Esophagus squamous epithelium (tissue), 5 donors: ENCODE measurements around the gene CABP1. TPM values are rescaled to one million over a fixed set of nuclear protein-coding genes. Genes with fewer than 3 reads are reported as not detected.
"Not testable (repeated sequence)": the region's sequence is repeated elsewhere in the genome, so short reads cannot be mapped to it uniquely, and the experiment has no call there.

ENCODE experiments used
- DNase-seq: peaks from one replicate; lab custom pipeline; 2025; lab: John Stamatoyannopoulos, UW
- H3K27ac ChIP-seq, 4 donors: fragments of 200-600 bp; sonication (generic); one replicate each; pipeline ENCODE4 v1.5.1; 2016 to 2019; ENCODE audit warnings: mild to moderate bottlenecking in 1 of 4
- H3K27me3 ChIP-seq, 4 donors: fragments of 200-600 bp; sonication (generic); 1 replicate in 3 of 4; 2 replicates in 1 of 4; pipeline versions ENCODE4 v1.5.1 to v1.6.0; 2017 to 2021; ENCODE audit warnings: antibody characterized with exemption in 1 of 4
- H3K36me3 ChIP-seq, 3 donors: fragments of 200-600 bp; sonication (generic); one replicate each; pipeline ENCODE4 v1.5.1; 2016 to 2019
- H3K4me1 ChIP-seq, 3 donors: fragments of 200-600 bp; sonication (generic); one replicate each; pipeline ENCODE4 v1.5.1; 2017 to 2019
- H3K4me3 ChIP-seq, 4 donors: fragments of 200-600 bp; sonication (generic); 1 replicate in 3 of 4; 2 replicates in 1 of 4; pipeline ENCODE4 v1.5.1; 2016 to 2019; ENCODE audit warnings: mild to moderate bottlenecking in 2 of 4, moderate library complexity in 1 of 4
- H3K9me3 ChIP-seq, 3 donors: fragments of 200-600 bp; sonication (generic); one replicate each; pipeline ENCODE4 v1.5.1; 2016 to 2019
- POLR2A ChIP-seq, 4 donors: fragments of 450-650 bp; IDR thresholded peaks; one replicate each; pipeline ENCODE4 v1.6.1; 2017; ENCODE audit warnings: antibody characterized with exemption in 4 of 4, mild to moderate bottlenecking in 4 of 4, moderate library complexity in 3 of 4
- WGBS, 2 donors: methylation state at CpG; one replicate each; pipeline ENCODE4 v1.1.5; 2018; 5-methylcytosine and 5-hydroxymethylcytosine counted together
- intact Hi-C: fragments of 100-400 bp; cut with DNase I; formaldehyde crosslinking; loops from one replicate; pipeline ENCODE4 v1.15.0; 2022
- total RNA-seq, 4 donors: library from RNA; depleted of rRNA; stranded (reverse); fragments of >200 nt; gene quantifications; one replicate each; pipeline ENCODE4 v1.1.0, GENCODE V29; 2016
- TF ChIP-seq, protein P1 (sequence below), 6 experiments: fragments of 450-650 bp in 4 of 6; fragments of 200-600 bp in 2 of 6; sonication (generic) in 2 of 6; IDR thresholded peaks; one replicate each; pipeline ENCODE4 v1.5.1; 2016 to 2019; ENCODE audit warnings: antibody characterized with exemption in 6 of 6, mild to moderate bottlenecking in 4 of 6, moderate library complexity in 4 of 6
- donor health status: DM: yes; HTN: yes; CAD: no.

The CABP1 gene
- total RNA-seq, 4 donors from 2014 or later = 0.19 to 2.4 (median 1.3) TPM

DNA sequence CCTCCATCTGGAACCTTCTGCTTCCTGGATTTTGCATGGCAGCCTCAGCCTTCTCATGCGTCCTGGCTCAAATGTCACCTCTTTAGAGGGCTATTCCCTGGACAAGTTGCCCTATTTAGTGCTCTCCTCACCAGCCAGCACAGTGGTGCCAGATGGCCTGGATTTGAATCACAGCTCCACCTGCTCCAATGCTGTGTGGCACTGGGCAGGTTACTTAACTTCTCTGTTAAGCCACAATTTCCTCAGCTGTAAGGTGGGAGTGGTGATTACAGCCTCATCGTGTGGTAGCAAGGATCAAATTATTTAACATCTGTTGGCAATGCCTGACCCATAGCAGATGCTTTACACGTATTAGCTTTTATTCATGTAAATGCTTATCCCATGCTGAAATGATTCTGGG lies 42.6 kb upstream of the CABP1 start:
- intact Hi-C loops = no loop called here
- H3K9me3 ChIP-seq = no peaks in the 10 kb centered on the region
- no peak overlapping the region for H3K27ac ChIP-seq
- peaks cover 0 to 13% (median 0%) of the 10 kb centered on the region in 3 donors for H3K4me1 ChIP-seq
- WGBS, 2 donors = 56 to 60% methylated on average over 3 of the region's 3 CpGs
- no peak overlapping the region for H3K4me3 ChIP-seq
- TF ChIP-seq, protein P1, sequence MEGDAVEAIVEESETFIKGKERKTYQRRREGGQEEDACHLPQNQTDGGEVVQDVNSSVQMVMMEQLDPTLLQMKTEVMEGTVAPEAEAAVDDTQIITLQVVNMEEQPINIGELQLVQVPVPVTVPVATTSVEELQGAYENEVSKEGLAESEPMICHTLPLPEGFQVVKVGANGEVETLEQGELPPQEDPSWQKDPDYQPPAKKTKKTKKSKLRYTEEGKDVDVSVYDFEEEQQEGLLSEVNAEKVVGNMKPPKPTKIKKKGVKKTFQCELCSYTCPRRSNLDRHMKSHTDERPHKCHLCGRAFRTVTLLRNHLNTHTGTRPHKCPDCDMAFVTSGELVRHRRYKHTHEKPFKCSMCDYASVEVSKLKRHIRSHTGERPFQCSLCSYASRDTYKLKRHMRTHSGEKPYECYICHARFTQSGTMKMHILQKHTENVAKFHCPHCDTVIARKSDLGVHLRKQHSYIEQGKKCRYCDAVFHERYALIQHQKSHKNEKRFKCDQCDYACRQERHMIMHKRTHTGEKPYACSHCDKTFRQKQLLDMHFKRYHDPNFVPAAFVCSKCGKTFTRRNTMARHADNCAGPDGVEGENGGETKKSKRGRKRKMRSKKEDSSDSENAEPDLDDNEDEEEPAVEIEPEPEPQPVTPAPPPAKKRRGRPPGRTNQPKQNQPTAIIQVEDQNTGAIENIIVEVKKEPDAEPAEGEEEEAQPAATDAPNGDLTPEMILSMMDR (IDR thresholded peaks at IDR 0.05) = no peak
- TF ChIP-seq POLR2A (IDR thresholded peaks at IDR 0.05) = no peak
- no peaks in the 10 kb centered on the region for H3K36me3 ChIP-seq
- peaks cover 0 to 7% (median 0%) of the 10 kb centered on the region in 4 donors for H3K27me3 ChIP-seq
- DNase-seq = no peak

DNA sequence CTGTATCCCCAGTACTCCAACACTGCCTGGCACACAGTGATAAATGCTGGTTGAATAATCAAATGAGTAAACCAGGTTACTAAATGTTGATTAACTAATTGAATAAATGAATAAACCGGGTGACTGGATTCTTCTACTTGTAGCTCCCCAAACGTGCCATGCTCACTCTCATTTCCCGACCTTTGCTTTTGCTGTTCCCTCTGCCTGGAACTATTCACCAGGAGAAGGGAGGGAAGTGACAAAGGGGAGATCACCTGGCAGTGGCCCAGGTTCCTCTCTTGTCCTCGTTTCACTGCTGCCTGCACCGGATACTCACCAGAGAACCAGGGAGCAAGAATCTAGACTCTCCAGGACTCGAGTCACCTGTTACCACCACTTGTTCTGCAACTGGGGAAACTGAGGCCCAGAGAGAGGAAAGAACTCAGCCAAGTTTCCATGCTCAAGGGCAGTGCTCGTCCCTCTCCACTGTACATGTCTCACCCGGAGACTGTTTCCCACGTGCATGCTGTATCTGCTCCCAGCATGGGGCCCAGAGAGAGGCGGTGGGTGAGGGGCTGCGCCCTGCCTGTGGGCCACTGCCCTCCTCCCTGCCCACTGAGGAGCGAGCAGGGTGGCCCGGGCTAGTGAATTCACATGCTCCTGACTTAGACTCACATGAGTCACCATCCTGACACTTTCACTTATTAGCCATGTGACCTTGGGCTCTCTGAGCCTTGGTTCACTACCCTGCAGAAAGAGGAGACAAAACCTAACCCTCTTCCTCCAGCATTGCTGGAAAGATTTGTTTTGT lies 41.6 kb upstream of the CABP1 start:
- TF ChIP-seq POLR2A (IDR thresholded peaks at IDR 0.05) = no peak
- TF ChIP-seq, protein P1 (IDR thresholded peaks at IDR 0.05) = no peak
- H3K4me1 ChIP-seq = peaks cover 0 to 13% (median 0%) of the 10 kb centered on the region in 3 donors
- WGBS, 2 donors = 39% methylated on average over 7 to 9 of the region's 13 CpGs
- no peak for DNase-seq
- peaks cover 0 to 7% (median 0%) of the 10 kb centered on the region in 4 donors for H3K27me3 ChIP-seq
- intact Hi-C loops = no loop called here
- no peak overlapping the region for H3K4me3 ChIP-seq
- no peak overlapping the region for H3K27ac ChIP-seq
- H3K36me3 ChIP-seq = no peaks in the 10 kb centered on the region
- no peaks in the 10 kb centered on the region for H3K9me3 ChIP-seq

DNA sequence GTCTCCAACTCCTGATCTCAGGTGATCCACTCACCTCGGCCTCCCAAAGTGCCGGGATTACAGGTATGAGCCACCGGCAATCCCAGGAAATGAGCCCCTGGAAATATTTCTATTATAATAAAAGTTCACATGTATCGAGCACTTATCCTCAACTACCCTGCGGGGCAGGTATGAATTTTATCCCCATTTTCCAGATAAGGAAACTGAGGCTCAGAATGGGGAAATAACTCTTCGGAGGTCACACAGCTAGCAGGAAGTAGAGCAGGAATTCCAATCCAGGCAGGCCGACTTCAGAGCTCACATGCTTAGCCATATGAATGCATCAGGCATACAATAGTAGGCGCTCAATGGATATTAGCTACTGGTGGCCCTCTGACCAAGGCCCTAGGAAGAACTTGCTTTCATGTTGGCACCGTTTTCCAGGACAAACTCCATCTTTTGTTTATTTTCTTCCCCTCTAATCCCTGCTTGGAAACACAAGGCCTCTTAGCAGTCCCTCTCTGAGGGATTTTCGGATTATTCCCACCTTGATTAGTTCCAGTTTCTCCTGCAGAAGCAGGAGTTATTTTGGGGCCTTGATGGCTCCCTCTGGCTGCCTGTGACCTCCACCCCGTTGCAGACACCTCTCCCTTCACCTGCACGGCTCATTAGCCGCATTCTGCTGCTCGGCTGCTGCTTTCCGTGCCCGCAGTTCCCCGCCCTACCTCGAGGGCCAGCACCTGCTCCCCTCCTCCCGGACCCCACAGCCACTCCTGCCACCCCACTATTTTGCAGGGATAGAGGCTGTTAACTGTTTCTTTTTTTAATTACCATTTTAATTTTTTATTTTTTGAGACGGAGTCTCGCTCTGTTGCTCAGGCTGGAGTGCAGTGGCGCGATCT lies 40.5 kb upstream of the CABP1 start:
- Histone ChIP-seq H3K9me3 (no peaks in the 10 kb centered on the region), H3K36me3 (no peaks in the 10 kb centered on the region), H3K4me1 (peaks cover 0 to 13% (median 0%) of the 10 kb centered on the region in 3 donors), H3K27me3 (peaks cover 0 to 7% (median 0%) of the 10 kb centered on the region in 4 donors), H3K4me3 (no peak overlapping the region), H3K27ac (no peak overlapping the region)
- no peak for TF ChIP-seq POLR2A (IDR thresholded peaks at IDR 0.05)
- TF ChIP-seq, protein P1 (IDR thresholded peaks at IDR 0.05) = no peak
- 63 to 75% methylated on average over 21 to 23 of the region's 23 CpGs for WGBS, 2 donors
- no peak for DNase-seq
- intact Hi-C loops = no loop called here

DNA sequence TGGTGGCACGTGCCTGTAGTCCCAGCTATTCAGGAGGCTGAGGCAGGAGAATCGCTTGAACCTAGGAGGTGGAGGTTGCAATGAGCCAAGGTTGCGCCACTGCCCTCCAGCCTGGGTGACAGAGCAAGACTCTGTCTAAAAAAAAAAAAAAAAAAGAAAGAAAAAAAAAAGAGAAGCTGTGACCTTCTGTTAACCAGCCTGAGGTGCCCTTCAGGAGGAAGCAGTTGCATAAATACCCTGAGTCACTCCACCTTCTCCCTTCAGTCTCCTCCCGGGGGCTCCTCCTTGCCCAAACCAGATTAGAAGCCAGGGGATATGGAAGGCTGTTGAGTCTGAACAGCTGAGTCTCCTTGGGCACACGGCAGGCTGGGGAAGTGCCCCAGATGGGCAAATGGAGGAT lies 38.0 kb upstream of the CABP1 start:
- intact Hi-C loops, H3K27ac ChIP-seq, H3K9me3 ChIP-seq, H3K27me3 ChIP-seq, H3K4me3 ChIP-seq, H3K36me3 ChIP-seq, DNase-seq: not testable (repeated sequence)
- H3K4me1 ChIP-seq = peaks cover 0 to 13% (median 0%) of the 10 kb centered on the region in 3 donors
- WGBS, 2 donors = 41 to 46% methylated on average over 5 of the region's 5 CpGs

DNA sequence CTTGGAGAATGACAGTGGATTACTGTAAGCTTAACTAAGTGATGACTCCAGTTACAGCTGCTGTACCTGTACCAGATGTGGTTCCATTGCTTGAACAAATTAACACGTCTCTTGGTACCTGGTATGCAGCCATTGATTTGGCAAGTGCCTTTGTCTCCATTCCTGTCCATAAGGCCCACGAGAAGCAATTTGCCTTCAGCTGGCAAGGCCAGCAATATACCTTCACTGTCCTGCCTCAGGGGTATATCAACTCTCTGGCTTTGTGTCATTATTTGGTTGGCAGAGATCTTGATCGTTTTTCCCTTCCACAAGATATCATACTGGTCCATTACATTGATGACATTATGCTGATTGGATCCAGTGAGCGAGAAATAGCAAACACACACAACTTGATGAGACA lies 29.9 kb upstream of the CABP1 start:
- Histone ChIP-seq H3K4me3 (no peak overlapping the region), H3K27me3 (peaks cover 0 to 4% (median 0%) of the 10 kb centered on the region in 4 donors), H3K9me3 (no peaks in the 10 kb centered on the region), H3K27ac (no peak overlapping the region), H3K36me3 (no peaks in the 10 kb centered on the region), H3K4me1 (no peaks in the 10 kb centered on the region)
- TF ChIP-seq, protein P1 (IDR thresholded peaks at IDR 0.05) = no peak
- no peak for TF ChIP-seq POLR2A (IDR thresholded peaks at IDR 0.05)
- DNase-seq = no peak
- intact Hi-C loops = no loop called here
- whole genome bisulfite sequencing, 2 donors = 60 to 76% methylated on average over 4 of the region's 4 CpGs

DNA sequence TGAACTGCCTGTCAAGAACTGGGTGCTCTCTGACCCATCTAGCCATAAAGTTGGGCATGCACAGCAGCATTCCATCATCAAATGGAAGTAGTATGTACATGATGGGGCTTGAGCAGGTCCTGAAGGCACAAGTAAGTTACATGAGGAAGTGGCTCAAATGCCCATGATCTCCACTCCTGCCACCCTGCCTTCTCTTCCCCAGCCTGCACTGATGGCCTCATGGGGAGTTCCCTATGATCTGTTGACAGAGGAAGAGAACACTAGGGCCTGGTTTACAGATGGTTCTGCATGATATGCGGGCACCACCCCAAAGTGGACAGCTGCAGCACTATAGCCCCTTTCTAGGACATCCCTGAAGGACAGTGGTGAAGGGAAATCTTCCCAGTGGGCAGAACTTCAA lies 28.9 kb upstream of the CABP1 start:
- H3K27me3 ChIP-seq, H3K36me3 ChIP-seq, intact Hi-C loops, H3K27ac ChIP-seq, H3K4me1 ChIP-seq, H3K4me3 ChIP-seq, DNase-seq, H3K9me3 ChIP-seq: not testable (repeated sequence)
- WGBS, 2 donors = 67 to 83% methylated on average over 1 of the region's 1 CpG
